Heart left ventricle (tissue), 13 donors: ENCODE measurements around the gene STK33.

ENCODE experiments used
- CTCF ChIP-seq, 12 donors: fragments of 200-600 bp; sonication (generic) in 4 of 12; IDR thresholded peaks; one replicate each; pipeline versions ENCODE4 v1.5.0 to v1.8.0; 2018 to 2022; ENCODE audit warnings: antibody characterized with exemption in 12 of 12, mild to moderate bottlenecking in 5 of 12
- POLR2A ChIP-seq, 2 donors: fragments of 450-650 bp; IDR thresholded peaks; one replicate each; pipeline ENCODE4 v1.6.1; 2017; ENCODE audit warnings: antibody characterized with exemption in 2 of 2, mild to moderate bottlenecking in 2 of 2, moderate library complexity in 2 of 2
- donor health status: ischemic (EF 13 %, LVEDD 7.1; RV severe dilation, severe dysfunction).
- donor health status: DM: no; HTN: yes; CAD: no.
- donor health status: DM: no; HTN: no; CAD: no.
- donor health status: ischemic (EF 25% LVEDD 6.9; RV normal size, moderate dysfunction).
- donor health status: ischemic (EF 25% LVEDD 5.7; RV mildly dilated, moderate dysfunction).
- donor health status: ischemic (EF 35%, LVEDD 5.7; RV mildly dilated, moderate dysfunction).
- donor health status: nonischemic (EF 11% LVEDD 7.7; RV severe dilation, severe dysfunction).
- donor health status: DM: yes; HTN: yes; CAD: no.
- donor health status: PGD.
- donor health status: ischemic (EF 29% LVEDD 5.4; RV normal size, mild dysfunction).
- donor health status: nonischemic (EF 23%, LVEDD 6.1; RV moderate dilation, normal function).

- no peak for TF ChIP-seq CTCF (IDR thresholded peaks at IDR 0.05)
- no peak for TF ChIP-seq POLR2A (IDR thresholded peaks at IDR 0.05)
Measured at GRCh38 chr11:8381871-8382396, 212.1 kb downstream of the STK33 start.
